Activated naive CD4-positive, alpha-beta T cell treated with anti-CD3 and anti-CD28 coated beads, Interleukin-2, amount 10 ng/mL, durations not matched to agents 7 days and 5 days (primary cell): ENCODE results near the gene PI16.

Experiments
- CTCF ChIA-PET: fragments of 350-600 bp; sonication (Branson Sonifier 250); formaldehyde crosslinking; loops from one replicate; lab custom pipeline; 2021; ENCODE audit warnings: antibody characterized with exemption; lab: Charles Lee
- DNase-seq: peaks from one replicate; pipeline ENCODE4 v3.0.0-alpha.2; 2020
- H3K27ac Mint-ChIP-seq: one replicate; pipeline ENCODE4 v1.8.0; 2021; ENCODE audit warnings: mild to moderate bottlenecking, moderate library complexity, mixed read lengths
- H3K27me3 Mint-ChIP-seq: one replicate; pipeline ENCODE4 v1.8.0; 2021; ENCODE audit warnings: mild to moderate bottlenecking, mixed read lengths
- H3K36me3 Mint-ChIP-seq: one replicate; pipeline ENCODE4 v1.8.0; 2021; ENCODE audit warnings: mixed read lengths
- H3K4me1 Mint-ChIP-seq: one replicate; pipeline ENCODE4 v1.8.0; 2021; ENCODE audit warnings: mixed read lengths
- H3K4me3 Mint-ChIP-seq: one replicate; pipeline ENCODE4 v1.8.0; 2021; ENCODE audit warnings: mild to moderate bottlenecking, moderate library complexity, mixed read lengths
- H3K9me3 Mint-ChIP-seq: one replicate; pipeline ENCODE4 v1.8.0; 2021; ENCODE audit warnings: mixed read lengths

Gene PI16

GRCh38 chr6:36968266-36968977, 13.9 kb downstream of the PI16 start:
- CTCF ChIA-PET = no interaction called here
- Mint-ChIP-seq H3K36me3 (peaks cover 57% of the 10 kb centered on the region), H3K4me1 (peaks cover 24% of the 10 kb centered on the region), H3K27ac (no peak overlapping the region), H3K27me3 (no peaks in the 10 kb centered on the region), H3K4me3 (no peak overlapping the region), H3K9me3 (no peaks in the 10 kb centered on the region)
- DNase-seq = no peak

DNA sequence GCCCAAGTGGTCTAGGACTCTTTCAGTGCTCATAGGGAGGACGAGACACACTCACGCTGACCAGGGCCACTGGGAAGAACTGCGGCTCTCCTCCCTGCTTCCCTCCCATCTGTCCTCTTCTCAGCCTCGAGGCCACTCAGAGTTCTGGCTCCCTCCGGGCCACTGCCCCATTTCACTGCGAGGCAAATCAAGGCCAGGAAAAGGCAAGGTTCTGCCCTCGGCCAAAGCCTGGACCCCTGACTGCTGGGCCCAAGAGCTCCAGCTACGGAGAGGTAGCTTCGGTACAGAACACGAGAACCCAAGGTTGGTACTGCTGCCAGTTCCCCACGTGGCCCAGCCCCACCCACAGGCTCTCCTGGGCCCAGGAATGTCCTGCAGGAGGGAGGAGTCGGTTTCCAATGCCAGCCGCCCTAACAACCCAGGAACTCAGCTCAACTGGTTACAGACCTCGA, 14.7 kb downstream of the PI16 start:
- Mint-ChIP-seq H3K27me3 (no peaks in the 10 kb centered on the region), H3K36me3 (peaks cover 64% of the 10 kb centered on the region), H3K4me3 (no peak overlapping the region), H3K27ac (no peak overlapping the region), H3K9me3 (no peaks in the 10 kb centered on the region), H3K4me1 (peaks cover 15% of the 10 kb centered on the region)
- CTCF ChIA-PET = no interaction called here
- DNase-seq = no peak

- no peak overlapping the region for H3K27ac Mint-ChIP-seq
- peaks cover 6% of the 10 kb centered on the region for H3K4me1 Mint-ChIP-seq
- peaks cover 70% of the 10 kb centered on the region for H3K36me3 Mint-ChIP-seq
- no peak for DNase-seq
- H3K9me3 Mint-ChIP-seq = no peaks in the 10 kb centered on the region
- no peak overlapping the region for H3K4me3 Mint-ChIP-seq
- no peaks in the 10 kb centered on the region for H3K27me3 Mint-ChIP-seq
- CTCF ChIA-PET = interaction anchor here (1.3 to 1.4 kb wide), 2 partner anchors 9 to 11 kb away, joined by 3 read pairs; no protein-coding TSS in a partner anchor
Observed at GRCh38 chr6:36969988-36970891, 15.7 kb downstream of the PI16 start.

- Mint-ChIP-seq H3K4me3 (no peak overlapping the region), H3K36me3 (peaks cover 74% of the 10 kb centered on the region), H3K4me1 (no peaks in the 10 kb centered on the region), H3K27me3 (no peaks in the 10 kb centered on the region), H3K27ac (no peak overlapping the region), H3K9me3 (no peaks in the 10 kb centered on the region)
- DNase-seq = no peak
- CTCF ChIA-PET = interaction anchor here (1.3 to 1.4 kb wide), 2 partner anchors 8 to 10 kb away, joined by 3 read pairs; no protein-coding TSS in a partner anchor
Observed at GRCh38 chr6:36970892-36971842, 16.6 kb downstream of the PI16 start.

GRCh38 chr6:36971921-36972673, 17.6 kb downstream of the PI16 start:
- H3K27ac Mint-ChIP-seq = no peak overlapping the region
- H3K9me3 Mint-ChIP-seq = no peaks in the 10 kb centered on the region
- CTCF ChIA-PET = interaction anchor here (1.3 kb wide), 1 partner anchor 7 kb away, joined by 3 read pairs; no protein-coding TSS in a partner anchor
- no peak for DNase-seq
- no peaks in the 10 kb centered on the region for H3K4me1 Mint-ChIP-seq
- no peaks in the 10 kb centered on the region for H3K27me3 Mint-ChIP-seq
- H3K4me3 Mint-ChIP-seq = no peak overlapping the region
- peaks cover 76% of the 10 kb centered on the region for H3K36me3 Mint-ChIP-seq

DNA sequence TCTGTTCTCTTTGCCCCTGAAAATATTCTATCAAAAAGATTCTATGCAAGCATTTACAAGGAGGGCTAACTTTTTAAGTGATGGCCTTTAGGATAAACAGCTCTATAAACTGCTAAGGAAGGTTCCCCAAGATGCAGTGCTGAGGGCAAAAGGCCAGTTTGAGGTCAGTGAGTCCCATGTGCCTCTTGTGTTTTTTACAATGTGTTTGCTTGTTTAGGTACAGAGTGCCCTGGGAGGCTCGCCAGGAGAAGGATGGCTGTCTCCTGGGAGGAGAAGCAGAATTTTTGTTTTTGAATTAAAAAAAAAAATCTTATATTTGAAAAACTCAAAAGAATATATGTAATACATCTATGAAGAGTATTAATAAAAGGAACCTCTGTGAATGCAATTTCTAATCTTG, 18.7 kb downstream of the PI16 start:
- Mint-ChIP-seq H3K27ac (no peak overlapping the region), H3K4me1 (peaks cover 3% of the 10 kb centered on the region), H3K4me3 (no peak overlapping the region), H3K9me3 (no peaks in the 10 kb centered on the region), H3K27me3 (no peaks in the 10 kb centered on the region), H3K36me3 (peaks cover 77% of the 10 kb centered on the region)
- no peak for DNase-seq
- CTCF ChIA-PET = no interaction called here

DNA sequence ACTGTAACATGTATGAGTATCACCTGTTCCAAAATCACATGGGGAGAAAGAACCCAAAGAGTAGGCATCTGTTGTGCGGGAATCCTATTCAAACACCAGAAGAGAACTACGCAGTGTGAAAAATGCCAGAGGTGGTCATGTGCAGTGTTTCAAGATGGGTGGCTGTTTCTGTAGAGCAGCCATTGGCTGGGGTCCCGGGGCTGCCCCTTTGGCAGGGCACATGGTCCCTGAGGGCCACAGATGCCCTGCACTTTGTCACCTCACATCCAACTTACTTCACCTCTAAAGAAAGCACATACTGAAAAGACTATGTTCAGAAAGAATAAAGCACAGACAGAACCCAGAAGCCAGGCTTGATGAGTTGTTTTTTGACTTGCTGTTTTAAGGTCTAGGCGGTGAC, 19.1 kb downstream of the PI16 start:
- peaks cover 76% of the 10 kb centered on the region for H3K36me3 Mint-ChIP-seq
- no peaks in the 10 kb centered on the region for H3K27me3 Mint-ChIP-seq
- no peak overlapping the region for H3K4me3 Mint-ChIP-seq
- H3K4me1 Mint-ChIP-seq = peaks cover 3% of the 10 kb centered on the region
- CTCF ChIA-PET = no interaction called here
- no peak for DNase-seq
- no peak overlapping the region for H3K27ac Mint-ChIP-seq
- no peaks in the 10 kb centered on the region for H3K9me3 Mint-ChIP-seq

GRCh38 chr6:36975231-36976006, 20.9 kb downstream of the PI16 start:
- peak overlapping the region; percentile 28 for H3K27ac Mint-ChIP-seq
- peaks cover 75% of the 10 kb centered on the region for H3K36me3 Mint-ChIP-seq
- DNase-seq = no peak
- H3K27me3 Mint-ChIP-seq = no peaks in the 10 kb centered on the region
- H3K4me3 Mint-ChIP-seq = no peak overlapping the region
- peaks cover 17% of the 10 kb centered on the region for H3K4me1 Mint-ChIP-seq
- CTCF ChIA-PET = interaction anchor here (7.0 kb wide), 1 partner anchor 43 kb away, joined by 54 read pairs; no protein-coding TSS in a partner anchor
- no peaks in the 10 kb centered on the region for H3K9me3 Mint-ChIP-seq

GRCh38 chr6:36976007-36976264, 21.4 kb downstream of the PI16 start:
- CTCF ChIA-PET = interaction anchor here (0.6 to 7.0 kb wide), 2 partner anchors 42 to 164 kb away, joined by 3 to 54 read pairs; no protein-coding TSS in a partner anchor
- H3K27me3 Mint-ChIP-seq = no peaks in the 10 kb centered on the region
- peaks cover 22% of the 10 kb centered on the region for H3K4me1 Mint-ChIP-seq
- no peaks in the 10 kb centered on the region for H3K9me3 Mint-ChIP-seq
- H3K4me3 Mint-ChIP-seq = no peak overlapping the region
- peaks cover 69% of the 10 kb centered on the region for H3K36me3 Mint-ChIP-seq
- no peak for DNase-seq
- H3K27ac Mint-ChIP-seq = peak overlapping the region; percentile 28

GRCh38 chr6:36976509-36976908, 22.0 kb downstream of the PI16 start:
- peaks cover 23% of the 10 kb centered on the region for H3K4me1 Mint-ChIP-seq
- DNase-seq = no peak
- H3K36me3 Mint-ChIP-seq = peaks cover 65% of the 10 kb centered on the region
- H3K4me3 Mint-ChIP-seq = no peak overlapping the region
- no peak overlapping the region for H3K27ac Mint-ChIP-seq
- CTCF ChIA-PET = interaction anchor here (0.6 to 7.0 kb wide), 2 partner anchors 41 to 164 kb away, joined by 3 to 54 read pairs; no protein-coding TSS in a partner anchor
- no peaks in the 10 kb centered on the region for H3K27me3 Mint-ChIP-seq
- no peaks in the 10 kb centered on the region for H3K9me3 Mint-ChIP-seq

- DNase-seq = no peak
- H3K27me3 Mint-ChIP-seq = no peaks in the 10 kb centered on the region
- no peak overlapping the region for H3K4me3 Mint-ChIP-seq
- peaks cover 66% of the 10 kb centered on the region for H3K36me3 Mint-ChIP-seq
- H3K9me3 Mint-ChIP-seq = no peaks in the 10 kb centered on the region
- H3K4me1 Mint-ChIP-seq = peaks cover 27% of the 10 kb centered on the region
- H3K27ac Mint-ChIP-seq = peak overlapping the region; percentile 62
- CTCF ChIA-PET = interaction anchor here (2.9 to 7.0 kb wide), 2 partner anchors 41 to 70 kb away, joined by 11 to 54 read pairs; no protein-coding TSS in a partner anchor
Observed at GRCh38 chr6:36976931-36977330, 22.4 kb downstream of the PI16 start.

GRCh38 chr6:36977470-36977941, 23.0 kb downstream of the PI16 start:
- Mint-ChIP-seq H3K27ac (no peak overlapping the region), H3K27me3 (no peaks in the 10 kb centered on the region), H3K4me3 (no peak overlapping the region), H3K36me3 (peaks cover 63% of the 10 kb centered on the region), H3K9me3 (no peaks in the 10 kb centered on the region), H3K4me1 (peaks cover 30% of the 10 kb centered on the region)
- no peak for DNase-seq
- CTCF ChIA-PET = interaction anchor here (0.6 to 7.0 kb wide), 3 partner anchors 40 to 71 kb away, joined by 3 to 54 read pairs (median 11); no protein-coding TSS in a partner anchor
